Measurements from ENCODE around the gene CDKN3. TPM values are rescaled to one million over a fixed set of nuclear protein-coding genes. Genes with fewer than 3 reads are reported as not detected.
"Not testable (repeated sequence)": the region's sequence is repeated elsewhere in the genome, so short reads cannot be mapped to it uniquely, and the experiment has no call there.

The CDKN3 gene
- total RNA-seq, 1 donor from 2014 or later: 13.6 TPM

GRCh38 chr14:54435500-54435981 is 38.7 kb downstream of the CDKN3 start:
- no peak for DNase-seq (ENCODE audit: low read depth)
- no peaks in the 10 kb centered on the region for H3K27me3 ChIP-seq (ENCODE audit: control insufficient read depth, insufficient read depth, low read length)
- no peak overlapping the region for H3K4me3 ChIP-seq (ENCODE audit: low read depth, low read length)
- TF ChIP-seq CTCF (IDR thresholded peaks at IDR 0.05; ENCODE audit: insufficient read depth, low read length, poor library complexity, severe bottlenecking): no peak
- H3K36me3 ChIP-seq (ENCODE audit: control insufficient read depth, insufficient read depth, low read length): no peaks in the 10 kb centered on the region

- H3K27me3 ChIP-seq (ENCODE audit: control insufficient read depth, insufficient read depth, low read length); DNase-seq (ENCODE audit: low read depth); H3K4me3 ChIP-seq (ENCODE audit: low read depth, low read length); H3K36me3 ChIP-seq (ENCODE audit: control insufficient read depth, insufficient read depth, low read length): not testable (repeated sequence)
These were observed 41.1 kb downstream of the CDKN3 start for GRCh38 chr14:54437954-54438353.

- no peak for DNase-seq (ENCODE audit: low read depth)
- TF ChIP-seq CTCF (IDR thresholded peaks at IDR 0.05; ENCODE audit: insufficient read depth, low read length, poor library complexity, severe bottlenecking): no peak
- no peaks in the 10 kb centered on the region for H3K27me3 ChIP-seq (ENCODE audit: control insufficient read depth, insufficient read depth, low read length)
- H3K36me3 ChIP-seq (ENCODE audit: control insufficient read depth, insufficient read depth, low read length): no peaks in the 10 kb centered on the region
- H3K4me3 ChIP-seq (ENCODE audit: low read depth, low read length): no peak overlapping the region
These were observed 41.9 kb downstream of the CDKN3 start for GRCh38 chr14:54438703-54439102.

GRCh38 chr14:54440037-54440436 is 43.2 kb downstream of the CDKN3 start:
- no peak for TF ChIP-seq CTCF (IDR thresholded peaks at IDR 0.05; ENCODE audit: insufficient read depth, low read length, poor library complexity, severe bottlenecking)
- H3K4me3 ChIP-seq (ENCODE audit: low read depth, low read length): peak overlapping the region; percentile 87
- DNase-seq (ENCODE audit: low read depth): no peak
- no peaks in the 10 kb centered on the region for H3K36me3 ChIP-seq (ENCODE audit: control insufficient read depth, insufficient read depth, low read length)
- no peaks in the 10 kb centered on the region for H3K27me3 ChIP-seq (ENCODE audit: control insufficient read depth, insufficient read depth, low read length)

- no peak for TF ChIP-seq CTCF (IDR thresholded peaks at IDR 0.05; ENCODE audit: insufficient read depth, low read length, poor library complexity, severe bottlenecking)
- no peak for DNase-seq (ENCODE audit: low read depth)
- Histone ChIP-seq H3K4me3 (ENCODE audit: low read depth, low read length) (peak overlapping the region; percentile 87), H3K36me3 (ENCODE audit: control insufficient read depth, insufficient read depth, low read length) (no peaks in the 10 kb centered on the region), H3K27me3 (ENCODE audit: control insufficient read depth, insufficient read depth, low read length) (no peaks in the 10 kb centered on the region)
These were observed 43.7 kb downstream of the CDKN3 start for GRCh38 chr14:54440476-54440872.

GRCh38 chr14:54440873-54441868 is 44.4 kb downstream of the CDKN3 start, which contains the start of gene CNIH1:
Gene CNIH1 (minus strand): TSS chr14:54441374. CDS start chr14:54441327, 47 bp downstream.
- Histone ChIP-seq H3K4me3 (ENCODE audit: low read depth, low read length) (peak within 1 kb of the TSS; percentile 87), H3K27me3 (ENCODE audit: control insufficient read depth, insufficient read depth, low read length) (no peaks in the 10 kb centered on the region), H3K36me3 (ENCODE audit: control insufficient read depth, insufficient read depth, low read length) (no peaks in the 10 kb centered on the region)
- DNase-seq (ENCODE audit: low read depth): peak; percentile 48
- TF ChIP-seq CTCF (IDR thresholded peaks at IDR 0.05; ENCODE audit: insufficient read depth, low read length, poor library complexity, severe bottlenecking): peak; percentile 68

GRCh38 chr14:54442961-54443360 is 46.2 kb downstream of the CDKN3 start:
- not testable (repeated sequence) for H3K36me3 ChIP-seq (ENCODE audit: control insufficient read depth, insufficient read depth, low read length); H3K27me3 ChIP-seq (ENCODE audit: control insufficient read depth, insufficient read depth, low read length); DNase-seq (ENCODE audit: low read depth); H3K4me3 ChIP-seq (ENCODE audit: low read depth, low read length)

Measured in kidney epithelial cell (primary cell).